ENCODE data around the gene SDC3. TPM values are rescaled to one million over a fixed set of nuclear protein-coding genes. Genes with fewer than 3 reads are reported as not detected.
"Not testable (repeated sequence)": the region's sequence is repeated elsewhere in the genome, so short reads cannot be mapped to it uniquely, and the experiment has no call there.

SDC3 gene
- total and polyA plus RNA-seq, 12 donors = 13.1 to 57.7 (median 21.7) TPM

DNA sequence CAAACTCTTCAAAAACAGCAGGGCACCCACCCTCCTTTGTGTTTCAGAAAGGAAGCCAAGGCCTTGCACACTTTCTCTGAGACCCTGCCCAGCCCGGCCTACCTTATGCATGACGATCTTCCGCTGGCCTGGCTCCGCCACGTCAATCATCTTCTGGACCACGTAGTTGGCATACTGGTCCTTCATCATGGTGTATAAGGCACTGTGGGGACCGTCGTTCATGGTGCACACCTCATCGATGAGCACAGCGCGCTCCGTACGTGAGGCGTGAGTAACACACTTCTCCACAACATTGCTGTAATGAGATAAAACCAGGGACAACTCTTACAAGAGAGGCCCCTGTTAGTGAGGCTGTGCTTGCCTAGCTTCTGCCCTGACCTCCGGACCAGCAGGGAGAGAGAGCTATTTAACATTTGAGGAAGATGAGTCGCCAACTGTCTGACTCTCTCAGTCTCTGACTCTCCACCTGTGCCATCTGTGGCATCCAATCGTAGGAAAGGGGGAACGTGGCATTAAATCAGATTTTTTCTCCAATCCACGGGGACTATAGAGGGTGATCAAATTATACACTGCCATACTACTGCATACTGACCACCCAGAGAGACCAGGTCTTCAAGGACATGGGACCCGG, 28.1 kb upstream of the SDC3 start:
- WGBS, 2 donors = 94% methylated on average over 20 of the region's 20 CpGs
- TF ChIP-seq, protein P1, sequence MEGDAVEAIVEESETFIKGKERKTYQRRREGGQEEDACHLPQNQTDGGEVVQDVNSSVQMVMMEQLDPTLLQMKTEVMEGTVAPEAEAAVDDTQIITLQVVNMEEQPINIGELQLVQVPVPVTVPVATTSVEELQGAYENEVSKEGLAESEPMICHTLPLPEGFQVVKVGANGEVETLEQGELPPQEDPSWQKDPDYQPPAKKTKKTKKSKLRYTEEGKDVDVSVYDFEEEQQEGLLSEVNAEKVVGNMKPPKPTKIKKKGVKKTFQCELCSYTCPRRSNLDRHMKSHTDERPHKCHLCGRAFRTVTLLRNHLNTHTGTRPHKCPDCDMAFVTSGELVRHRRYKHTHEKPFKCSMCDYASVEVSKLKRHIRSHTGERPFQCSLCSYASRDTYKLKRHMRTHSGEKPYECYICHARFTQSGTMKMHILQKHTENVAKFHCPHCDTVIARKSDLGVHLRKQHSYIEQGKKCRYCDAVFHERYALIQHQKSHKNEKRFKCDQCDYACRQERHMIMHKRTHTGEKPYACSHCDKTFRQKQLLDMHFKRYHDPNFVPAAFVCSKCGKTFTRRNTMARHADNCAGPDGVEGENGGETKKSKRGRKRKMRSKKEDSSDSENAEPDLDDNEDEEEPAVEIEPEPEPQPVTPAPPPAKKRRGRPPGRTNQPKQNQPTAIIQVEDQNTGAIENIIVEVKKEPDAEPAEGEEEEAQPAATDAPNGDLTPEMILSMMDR (IDR thresholded peaks at IDR 0.05) = no peak
- Histone ChIP-seq H3K27ac (no peak overlapping the region), H3K36me3 (peaks cover 0 to 96% (median 59%) of the 10 kb centered on the region in 9 donors), H3K4me1 (no peaks in the 10 kb centered on the region), H3K4me3 (no peak overlapping the region), H3K27me3 (no peaks in the 10 kb centered on the region), H3K9me3 (no peaks in the 10 kb centered on the region)
- intact Hi-C loops (cut with DNase I) = no loop called here
- peak in 1 of 8 donors; percentile 8 for ATAC-seq
- no peak for DNase-seq

DNA sequence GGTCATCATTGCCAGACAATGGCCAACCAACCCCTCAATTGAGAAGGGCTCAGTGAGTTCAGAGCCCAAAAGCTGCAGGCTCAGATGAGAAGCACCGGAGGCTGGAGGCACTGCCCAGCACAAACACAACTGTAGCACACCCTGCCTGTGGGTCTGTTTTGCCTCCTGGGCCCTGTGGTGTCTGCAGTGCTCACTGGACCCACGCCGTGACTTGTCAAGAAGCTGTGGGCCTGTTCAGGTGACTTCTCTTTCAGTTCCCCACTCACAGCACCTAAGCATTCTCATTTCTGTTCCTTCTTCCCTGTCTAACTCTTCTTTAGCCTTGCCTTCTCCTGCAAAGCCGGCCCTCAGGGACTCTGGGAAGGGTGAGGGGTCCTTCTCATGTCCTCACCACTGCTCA, 27.2 kb upstream of the SDC3 start:
- intact Hi-C loops (cut with DNase I); H3K27me3 ChIP-seq; H3K4me1 ChIP-seq; ATAC-seq; H3K9me3 ChIP-seq; H3K27ac ChIP-seq; DNase-seq; H3K4me3 ChIP-seq: not testable (repeated sequence)
- no CpG with 5 or more reads among the region's 4 CpGs for WGBS, 2 donors
- H3K36me3 ChIP-seq = peaks cover 0 to 96% (median 51%) of the 10 kb centered on the region in 9 donors

DNA sequence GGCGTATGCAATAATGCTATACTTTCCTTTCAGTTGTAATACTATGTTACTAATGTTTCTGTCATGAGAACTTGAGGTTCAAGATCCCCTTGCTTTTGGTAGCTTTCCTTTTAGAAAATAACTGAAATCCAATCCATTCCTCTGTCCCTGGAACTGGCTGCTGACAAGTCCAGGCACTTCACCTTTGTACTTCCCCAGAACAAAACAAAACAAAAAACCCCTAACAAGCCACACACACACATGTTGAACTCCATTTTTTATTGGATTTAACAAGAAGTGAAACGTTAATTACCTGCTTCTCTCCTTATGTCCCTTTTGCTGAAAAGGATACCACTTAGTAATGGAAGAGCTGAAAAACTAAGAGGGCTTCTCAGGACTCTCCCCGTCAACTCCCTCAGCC, 26.1 kb upstream of the SDC3 start:
- no peak overlapping the region for H3K27ac ChIP-seq

DNA sequence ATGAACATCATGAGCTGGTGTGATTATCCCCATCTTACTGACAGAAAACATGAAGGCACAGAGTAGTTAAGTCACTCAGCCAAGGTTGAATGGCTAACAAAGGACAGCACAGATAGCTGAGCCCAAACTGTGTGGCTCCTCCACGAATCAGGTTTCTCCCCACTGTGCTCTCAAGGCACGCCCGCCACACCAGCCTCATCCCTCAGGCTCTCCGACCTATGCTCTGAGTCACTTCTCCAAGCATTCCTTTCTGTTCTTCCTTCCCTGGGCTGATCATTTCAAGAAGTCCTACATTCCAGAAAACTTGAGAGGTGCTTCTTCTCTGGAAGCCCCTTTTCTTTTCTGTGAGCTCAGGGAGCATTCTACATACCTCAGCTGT, 25.3 kb upstream of the SDC3 start:
- H3K9me3 ChIP-seq = no peaks in the 10 kb centered on the region
- no peak for DNase-seq
- TF ChIP-seq, protein P1 (IDR thresholded peaks at IDR 0.05) = no peak
- H3K36me3 ChIP-seq = peaks cover 0 to 82% (median 32%) of the 10 kb centered on the region in 9 donors
- H3K27ac ChIP-seq = no peak overlapping the region
- H3K27me3 ChIP-seq = no peaks in the 10 kb centered on the region
- H3K4me1 ChIP-seq = peaks cover 0 to 10% (median 0%) of the 10 kb centered on the region in 9 donors
- ATAC-seq = no peak
- WGBS, 2 donors = 84 to 85% methylated on average over 4 of the region's 4 CpGs
- no peak overlapping the region for H3K4me3 ChIP-seq
- intact Hi-C loops (cut with DNase I) = no loop called here

More for the DNA sequence above, 26.1 kb upstream of the SDC3 start:
- 87 to 91% methylated on average over 3 of the region's 3 CpGs for WGBS, 2 donors
- no peaks in the 10 kb centered on the region for H3K9me3 ChIP-seq
- H3K27me3 ChIP-seq = no peaks in the 10 kb centered on the region
- no peak for ATAC-seq
- TF ChIP-seq, protein P1 (IDR thresholded peaks at IDR 0.05) = no peak
- no peak overlapping the region for H3K4me3 ChIP-seq
- intact Hi-C loops (cut with DNase I) = no loop called here
- DNase-seq = no peak
- peaks cover 0 to 90% (median 39%) of the 10 kb centered on the region in 9 donors for H3K36me3 ChIP-seq
- H3K4me1 ChIP-seq = peaks cover 0 to 2% (median 0%) of the 10 kb centered on the region in 9 donors

DNA sequence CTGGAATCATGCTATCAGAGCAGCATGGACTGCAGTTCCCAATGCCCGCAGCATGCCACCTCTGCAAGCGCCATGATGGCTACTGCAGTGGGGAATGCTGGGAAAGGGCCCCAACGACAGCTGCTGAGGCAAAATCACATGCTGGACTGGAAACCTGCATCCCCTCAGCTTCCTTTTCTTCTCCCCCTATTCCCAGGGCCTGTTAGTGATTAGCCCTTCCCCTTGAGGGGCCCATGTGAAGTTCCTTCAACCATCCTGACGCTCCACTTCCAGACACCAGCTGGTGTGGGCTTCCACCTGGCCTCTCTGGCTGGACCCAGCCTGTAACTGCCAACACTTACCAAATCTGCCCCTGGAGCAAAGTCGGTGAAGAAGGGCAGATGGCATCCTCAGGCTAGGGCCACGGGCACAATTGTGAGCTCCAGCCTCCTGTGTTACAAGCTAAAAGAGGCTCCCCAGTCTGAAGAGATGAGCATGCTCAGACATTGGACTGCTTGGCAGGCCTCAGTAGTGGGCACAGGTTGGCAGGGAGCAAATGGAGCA, 22.1 kb upstream of the SDC3 start:
- peaks cover 0 to 53% (median 17%) of the 10 kb centered on the region in 9 donors for H3K36me3 ChIP-seq
- no peaks in the 10 kb centered on the region for H3K27me3 ChIP-seq
- H3K4me1 ChIP-seq = peaks cover 0 to 10% (median 0%) of the 10 kb centered on the region in 9 donors
- TF ChIP-seq, protein P1 (IDR thresholded peaks at IDR 0.05) = no peak
- H3K27ac ChIP-seq = peak overlapping the region in 1 of 10 donors; percentile 21
- DNase-seq (no peak), ATAC-seq (peak in 2 of 8 donors; percentile 18 to 25)
- intact Hi-C loops (cut with DNase I) = no loop called here
- 78% methylated on average over 6 of the region's 6 CpGs for WGBS, 2 donors
- H3K4me3 ChIP-seq = no peak overlapping the region
- no peaks in the 10 kb centered on the region for H3K9me3 ChIP-seq
